ENCODE measurements around the gene ZNRD2.

ZNRD2 gene

GRCh38 chr11:65552388-65552951 lies 17.8 kb upstream of the ZNRD2 start:
- Histone ChIP-seq H3K4me3 (IDR thresholded peaks at IDR 0.05; ENCODE audit: insufficient read depth, low read depth, low read length) (no peak overlapping the region), H4K20me1 (ENCODE audit: insufficient read depth) (no peaks in the 10 kb centered on the region), H3K4me2 (peak overlapping the region; percentile 66), H2AFZ (ENCODE audit: low read depth) (no peak overlapping the region), H3K36me3 (ENCODE audit: insufficient read depth) (no peaks in the 10 kb centered on the region), H3K79me2 (ENCODE audit: insufficient read depth, low read depth) (no peaks in the 10 kb centered on the region), H3K4me1 (ENCODE audit: low read depth, poor library complexity, severe bottlenecking) (peaks cover 68% of the 10 kb centered on the region), H3K9ac (no peak overlapping the region), H3K27ac (peak overlapping the region; percentile 43), H3K27me3 (ENCODE audit: insufficient read depth, low read depth) (no peaks in the 10 kb centered on the region)
- TF ChIP-seq CTCF (conservative IDR thresholded peaks at IDR 0.05; ENCODE audit: low read depth, low read length): peak; percentile 53; the same call in 1 of the 2 replicates

- Histone ChIP-seq H3K4me1 (ENCODE audit: low read depth, poor library complexity, severe bottlenecking) (peaks cover 65% of the 10 kb centered on the region), H3K4me2 (peak overlapping the region; percentile 89), H3K9ac (peak overlapping the region; percentile 69), H3K27me3 (ENCODE audit: insufficient read depth, low read depth) (no peaks in the 10 kb centered on the region), H3K4me3 (IDR thresholded peaks at IDR 0.05; ENCODE audit: insufficient read depth, low read depth, low read length) (no peak overlapping the region), H3K27ac (peak overlapping the region; percentile 76), H3K79me2 (ENCODE audit: insufficient read depth, low read depth) (no peaks in the 10 kb centered on the region), H2AFZ (ENCODE audit: low read depth) (peak overlapping the region; percentile 59; the same call in 1 of the 2 replicates), H3K36me3 (ENCODE audit: insufficient read depth) (no peaks in the 10 kb centered on the region), H4K20me1 (ENCODE audit: insufficient read depth) (no peaks in the 10 kb centered on the region)
- no peak for TF ChIP-seq CTCF (conservative IDR thresholded peaks at IDR 0.05; ENCODE audit: low read depth, low read length)
Measured at GRCh38 chr11:65553301-65554001, 16.8 kb upstream of the ZNRD2 start.

- Histone ChIP-seq H2AFZ (ENCODE audit: low read depth) (peak overlapping the region; percentile 59; the same call in 1 of the 2 replicates), H3K27me3 (ENCODE audit: insufficient read depth, low read depth) (no peaks in the 10 kb centered on the region), H3K4me1 (ENCODE audit: low read depth, poor library complexity, severe bottlenecking) (peaks cover 67% of the 10 kb centered on the region), H3K4me3 (IDR thresholded peaks at IDR 0.05; ENCODE audit: insufficient read depth, low read depth, low read length) (no peak overlapping the region), H4K20me1 (ENCODE audit: insufficient read depth) (no peaks in the 10 kb centered on the region), H3K9ac (peak overlapping the region; percentile 69), H3K27ac (peak overlapping the region; percentile 76), H3K36me3 (ENCODE audit: insufficient read depth) (no peaks in the 10 kb centered on the region), H3K4me2 (peak overlapping the region; percentile 89), H3K79me2 (ENCODE audit: insufficient read depth, low read depth) (no peaks in the 10 kb centered on the region)
- no peak for TF ChIP-seq CTCF (conservative IDR thresholded peaks at IDR 0.05; ENCODE audit: low read depth, low read length)
Measured at GRCh38 chr11:65554057-65554818, 16.0 kb upstream of the ZNRD2 start.

- Histone ChIP-seq H3K4me3 (IDR thresholded peaks at IDR 0.05; ENCODE audit: insufficient read depth, low read depth, low read length) (no peak overlapping the region), H4K20me1 (ENCODE audit: insufficient read depth) (no peaks in the 10 kb centered on the region), H3K36me3 (ENCODE audit: insufficient read depth) (no peaks in the 10 kb centered on the region), H3K4me1 (ENCODE audit: low read depth, poor library complexity, severe bottlenecking) (peaks cover 70% of the 10 kb centered on the region), H3K9ac (no peak overlapping the region; the same call in 1 of the 2 replicates), H3K27ac (no peak overlapping the region), H3K27me3 (ENCODE audit: insufficient read depth, low read depth) (no peaks in the 10 kb centered on the region), H3K79me2 (ENCODE audit: insufficient read depth, low read depth) (no peaks in the 10 kb centered on the region), H2AFZ (ENCODE audit: low read depth) (no peak overlapping the region), H3K4me2 (peak overlapping the region; percentile 89; the same call in 1 of the 2 replicates)
- TF ChIP-seq CTCF (conservative IDR thresholded peaks at IDR 0.05; ENCODE audit: low read depth, low read length): no peak
Measured at GRCh38 chr11:65554842-65555430, 15.3 kb upstream of the ZNRD2 start.

Data from KMS-11 (cell line).